Ovary (tissue), 3 donors: Measurements from ENCODE around the gene LGSN.

Source experiments
- CTCF ChIP-seq, 3 donors: fragments of 450-650 bp in 2 of 3; fragments of 200-600 bp in 1 of 3; IDR thresholded peaks; one replicate each; pipeline versions ENCODE4 v1.5.1 to v1.8.0; 2016 to 2022; ENCODE audit warnings: antibody characterized with exemption in 3 of 3, mild to moderate bottlenecking in 1 of 3
- POLR2A ChIP-seq: fragments of 450-650 bp; IDR thresholded peaks from one replicate; pipeline ENCODE4 v1.6.1; 2017; ENCODE audit warnings: antibody characterized with exemption, mild to moderate bottlenecking, moderate library complexity
- donor health status: DM: no; HTN: no; CAD: no.

GRCh38 chr6:63307581-63308246, 12.1 kb downstream of the LGSN start:
- no peak for TF ChIP-seq CTCF (IDR thresholded peaks at IDR 0.05)
- no peak for TF ChIP-seq POLR2A
